ENCODE data around the gene P2RX3.

P2RX3 gene

DNA sequence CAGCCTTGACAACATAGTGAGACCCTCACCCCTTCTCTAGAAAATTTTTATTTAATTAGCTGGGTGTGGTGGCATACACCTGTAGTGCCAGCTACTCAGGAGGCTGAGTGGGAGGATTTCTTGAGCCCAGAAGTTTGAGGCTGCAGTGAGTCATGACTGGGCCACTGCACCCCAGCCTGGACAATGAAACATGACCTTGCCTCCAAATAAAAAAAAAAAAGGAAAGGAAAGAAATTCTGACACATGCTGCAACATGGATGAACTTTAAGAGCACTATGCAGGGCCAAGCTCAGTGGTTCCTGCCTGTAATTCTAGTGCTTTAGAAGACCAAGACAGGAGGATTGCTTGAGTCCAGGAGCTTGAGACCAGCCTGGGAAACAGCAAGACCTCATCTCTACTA is 80.0 kb downstream of the P2RX3 start:
- no peaks in the 10 kb centered on the region for H3K27me3 ChIP-seq
- H3K36me3 ChIP-seq, result peaks cover 93% of the 10 kb centered on the region
- TF ChIP-seq, protein P1, sequence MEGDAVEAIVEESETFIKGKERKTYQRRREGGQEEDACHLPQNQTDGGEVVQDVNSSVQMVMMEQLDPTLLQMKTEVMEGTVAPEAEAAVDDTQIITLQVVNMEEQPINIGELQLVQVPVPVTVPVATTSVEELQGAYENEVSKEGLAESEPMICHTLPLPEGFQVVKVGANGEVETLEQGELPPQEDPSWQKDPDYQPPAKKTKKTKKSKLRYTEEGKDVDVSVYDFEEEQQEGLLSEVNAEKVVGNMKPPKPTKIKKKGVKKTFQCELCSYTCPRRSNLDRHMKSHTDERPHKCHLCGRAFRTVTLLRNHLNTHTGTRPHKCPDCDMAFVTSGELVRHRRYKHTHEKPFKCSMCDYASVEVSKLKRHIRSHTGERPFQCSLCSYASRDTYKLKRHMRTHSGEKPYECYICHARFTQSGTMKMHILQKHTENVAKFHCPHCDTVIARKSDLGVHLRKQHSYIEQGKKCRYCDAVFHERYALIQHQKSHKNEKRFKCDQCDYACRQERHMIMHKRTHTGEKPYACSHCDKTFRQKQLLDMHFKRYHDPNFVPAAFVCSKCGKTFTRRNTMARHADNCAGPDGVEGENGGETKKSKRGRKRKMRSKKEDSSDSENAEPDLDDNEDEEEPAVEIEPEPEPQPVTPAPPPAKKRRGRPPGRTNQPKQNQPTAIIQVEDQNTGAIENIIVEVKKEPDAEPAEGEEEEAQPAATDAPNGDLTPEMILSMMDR (IDR thresholded peaks at IDR 0.05), result no peak
- H3K9me3 ChIP-seq, result no peaks in the 10 kb centered on the region
- no peaks in the 10 kb centered on the region for H3K4me1 ChIP-seq (ENCODE audit: control insufficient read depth in 1 of 2, insufficient read depth in 1 of 2, low read depth in 1 of 2, low read length in 1 of 2)
- no peak overlapping the region for H3K27ac ChIP-seq
- H3K4me3 ChIP-seq (ENCODE audit: low read depth in 1 of 2, low read length in 1 of 2), result no peak overlapping the region

DNA sequence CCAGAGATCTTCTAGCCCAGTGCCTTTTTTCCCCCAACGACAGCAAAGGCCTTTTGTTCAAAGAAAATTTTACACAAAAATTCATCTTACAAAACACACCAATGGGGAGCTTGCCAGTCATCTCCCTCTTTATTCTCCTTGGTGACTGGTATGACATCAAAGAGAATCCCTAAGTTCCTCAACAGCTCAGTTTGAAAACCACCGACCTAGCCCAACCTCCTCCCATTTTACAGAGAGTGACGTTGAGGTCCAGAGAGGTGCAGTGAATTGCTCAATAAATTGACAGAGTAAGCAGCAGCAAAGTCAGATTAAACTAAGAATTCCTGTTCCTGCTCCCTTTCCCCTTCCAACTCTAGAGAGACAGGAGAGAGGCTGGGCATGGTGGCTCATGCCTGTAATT is 81.0 kb downstream of the P2RX3 start:
- H3K9me3 ChIP-seq, result no peaks in the 10 kb centered on the region
- H3K27ac ChIP-seq, result no peak overlapping the region
- no peak overlapping the region for H3K4me3 ChIP-seq (ENCODE audit: low read depth in 1 of 2, low read length in 1 of 2)
- no peaks in the 10 kb centered on the region for H3K27me3 ChIP-seq
- H3K4me1 ChIP-seq (ENCODE audit: control insufficient read depth in 1 of 2, insufficient read depth in 1 of 2, low read depth in 1 of 2, low read length in 1 of 2), result peaks cover 4 to 5% of the 10 kb centered on the region in 2 experiments
- peaks cover 83% of the 10 kb centered on the region for H3K36me3 ChIP-seq
- TF ChIP-seq, protein P1 (IDR thresholded peaks at IDR 0.05), result no peak

DNA sequence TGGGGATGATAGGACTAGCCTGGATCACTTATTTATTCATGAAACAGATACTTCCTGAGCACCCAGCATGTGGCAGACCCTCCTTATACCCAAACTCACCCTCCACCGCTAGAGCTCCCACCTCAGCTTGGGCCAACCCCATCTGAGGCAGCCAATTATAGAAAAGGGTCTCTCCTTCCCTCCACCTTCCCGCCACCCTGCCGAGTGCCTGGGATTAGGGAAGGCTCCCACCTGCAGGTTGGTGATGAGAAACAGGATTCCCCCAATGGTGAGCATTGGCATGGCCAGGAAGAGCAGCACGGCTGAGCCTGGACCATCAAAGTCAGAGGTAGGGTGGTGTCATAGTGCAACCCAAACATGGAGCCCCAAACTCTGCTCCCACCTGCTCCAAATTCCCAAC is 82.9 kb downstream of the P2RX3 start:
- Histone ChIP-seq H3K27me3 (no peaks in the 10 kb centered on the region), H3K36me3 (peaks cover 64% of the 10 kb centered on the region), H3K4me3 (ENCODE audit: low read depth in 1 of 2, low read length in 1 of 2) (no peak overlapping the region), H3K4me1 (ENCODE audit: control insufficient read depth in 1 of 2, insufficient read depth in 1 of 2, low read depth in 1 of 2, low read length in 1 of 2) (peaks cover 23 to 24% of the 10 kb centered on the region in 2 experiments), H3K9me3 (no peaks in the 10 kb centered on the region), H3K27ac (no peak overlapping the region)
- TF ChIP-seq, protein P1 (IDR thresholded peaks at IDR 0.05), result no peak

DNA sequence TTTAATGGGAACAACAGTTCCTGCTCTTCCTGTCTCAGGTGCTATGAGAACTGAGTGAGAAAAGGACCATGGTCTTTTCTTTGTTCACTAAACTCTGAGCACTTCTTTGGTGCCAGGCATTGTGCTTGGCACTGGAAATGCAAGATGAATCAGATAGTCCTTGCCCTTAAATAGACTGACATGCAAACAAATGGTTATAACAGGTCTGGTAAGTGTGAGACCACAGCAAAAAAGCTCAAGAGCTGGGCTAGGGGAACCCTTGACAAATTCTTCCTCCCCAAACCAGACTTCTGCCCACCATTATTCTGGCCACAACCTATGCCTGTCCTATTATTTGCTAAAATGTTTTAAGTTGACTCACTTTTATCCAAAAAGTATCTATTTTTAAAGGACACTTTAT is 83.7 kb downstream of the P2RX3 start:
- no peaks in the 10 kb centered on the region for H3K9me3 ChIP-seq
- H3K4me3 ChIP-seq (ENCODE audit: low read depth in 1 of 2, low read length in 1 of 2), result no peak overlapping the region
- H3K27ac ChIP-seq, result no peak overlapping the region
- H3K36me3 ChIP-seq, result peaks cover 56% of the 10 kb centered on the region
- TF ChIP-seq, protein P1 (IDR thresholded peaks at IDR 0.05), result no peak
- peaks cover 30 to 31% of the 10 kb centered on the region in 2 experiments for H3K4me1 ChIP-seq (ENCODE audit: control insufficient read depth in 1 of 2, insufficient read depth in 1 of 2, low read depth in 1 of 2, low read length in 1 of 2)
- H3K27me3 ChIP-seq, result no peaks in the 10 kb centered on the region
